ENCODE results near the gene PAFAH1B2. TPM values are rescaled to one million over a fixed set of nuclear protein-coding genes. Genes with fewer than 3 reads are reported as not detected.

PAFAH1B2 gene
- total RNA-seq, 1 donor from 2014 or later, result 400 TPM

DNA sequence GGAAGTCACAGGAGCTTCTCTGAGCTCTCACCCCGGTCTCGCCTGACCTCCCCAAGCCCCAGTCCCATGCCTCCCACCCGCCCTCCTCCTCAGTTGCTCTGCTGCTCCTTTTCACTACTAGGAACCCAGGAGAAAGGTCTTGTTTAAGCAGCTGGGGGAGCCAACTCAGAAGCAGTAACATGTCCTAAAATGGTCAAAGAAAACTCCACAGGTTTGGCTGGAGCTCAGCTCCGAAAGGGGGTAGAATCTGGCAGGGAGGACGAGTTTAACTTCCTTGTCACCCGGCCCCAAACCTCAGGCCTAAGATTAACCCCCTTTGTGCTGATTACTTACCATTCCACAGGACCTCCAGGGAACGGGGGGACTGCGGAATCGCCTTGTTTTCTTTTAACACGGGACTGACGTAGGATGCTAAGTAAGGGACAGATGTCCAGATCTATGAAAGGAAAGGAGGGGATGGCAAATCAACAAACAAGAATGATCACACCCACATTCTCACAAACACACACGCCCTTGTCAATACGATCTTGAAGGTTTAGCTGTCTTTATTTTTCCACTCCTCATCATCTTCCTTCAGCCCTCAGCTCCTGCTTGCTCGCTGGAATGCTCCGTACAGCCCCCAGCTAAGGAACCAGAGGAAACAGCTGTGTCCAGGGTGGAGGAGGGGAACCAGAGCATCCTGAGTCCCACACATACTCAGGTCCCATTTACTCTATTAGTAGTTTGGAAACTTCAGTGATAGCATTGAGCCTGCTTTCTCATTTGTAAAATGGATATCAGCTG lies 74.2 kb downstream of the PAFAH1B2 start:
- FAIRE-seq (no peak), DNase-seq (ENCODE audit: low spot score in 2 of 2) (no peak)

DNA sequence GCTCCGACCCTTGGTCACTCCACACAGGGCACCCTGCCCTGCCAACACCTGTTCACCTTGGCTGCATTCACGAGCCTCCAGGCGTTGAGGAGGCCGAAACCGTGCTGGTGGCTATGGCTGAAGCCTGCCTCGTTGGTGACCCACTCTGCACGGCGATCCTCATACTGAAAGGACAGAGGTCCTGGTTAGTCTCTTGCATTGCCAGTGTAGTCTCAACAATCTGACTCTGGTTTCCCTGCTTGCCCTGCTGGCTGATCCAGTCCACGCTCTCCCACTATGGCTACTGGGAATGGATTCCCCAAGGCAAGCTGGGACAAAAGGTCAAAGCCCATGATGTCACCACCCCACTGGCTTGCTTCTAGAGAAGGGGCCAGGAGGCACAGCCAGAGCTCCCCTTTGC lies 74.9 kb downstream of the PAFAH1B2 start:
- DNase-seq (ENCODE audit: low spot score in 2 of 2) (no peak), FAIRE-seq (no peak)

DNA sequence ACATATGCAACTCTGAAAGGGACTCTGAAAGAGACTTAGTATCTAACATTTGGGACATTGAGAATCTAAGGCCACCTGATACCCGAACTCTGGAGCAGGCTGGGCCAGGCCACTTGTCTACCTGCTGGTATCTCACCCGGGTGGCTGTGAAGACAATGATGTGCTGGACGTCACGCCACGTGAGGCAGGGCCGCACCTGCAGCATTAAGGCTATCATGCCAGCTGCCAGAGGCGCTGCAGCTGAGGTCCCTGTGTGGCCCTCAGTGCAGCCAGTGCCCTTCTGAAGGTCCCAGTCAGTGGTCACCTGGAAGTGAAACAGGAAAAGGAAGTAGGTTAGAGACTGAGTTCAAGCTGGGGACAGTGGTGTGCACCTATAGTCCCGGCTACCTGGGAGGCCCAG lies 75.4 kb downstream of the PAFAH1B2 start:
- no peak for DNase-seq (ENCODE audit: low spot score in 2 of 2)
- no peak for FAIRE-seq

DNA sequence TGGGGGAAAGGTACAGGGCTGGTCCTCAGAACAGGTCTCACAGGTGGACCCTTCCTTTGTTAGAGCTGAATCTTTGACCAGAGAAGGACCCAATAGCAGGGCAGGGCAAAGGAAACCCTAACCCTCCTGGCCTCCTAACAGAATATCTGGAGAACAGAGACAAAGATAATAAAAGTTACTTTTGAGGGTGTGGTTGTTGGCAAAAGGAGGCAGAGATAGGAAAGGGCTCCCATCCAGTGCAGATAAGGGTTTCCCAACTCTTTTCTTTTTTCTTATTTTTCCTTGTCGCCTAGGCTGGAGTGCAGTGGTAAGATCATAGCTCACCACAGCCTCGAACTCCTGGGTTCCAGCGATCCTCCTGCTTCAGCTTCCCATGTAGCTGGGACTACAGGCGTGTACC lies 75.9 kb downstream of the PAFAH1B2 start:
- FAIRE-seq, result no peak
- no peak for DNase-seq (ENCODE audit: low spot score in 2 of 2)

DNA sequence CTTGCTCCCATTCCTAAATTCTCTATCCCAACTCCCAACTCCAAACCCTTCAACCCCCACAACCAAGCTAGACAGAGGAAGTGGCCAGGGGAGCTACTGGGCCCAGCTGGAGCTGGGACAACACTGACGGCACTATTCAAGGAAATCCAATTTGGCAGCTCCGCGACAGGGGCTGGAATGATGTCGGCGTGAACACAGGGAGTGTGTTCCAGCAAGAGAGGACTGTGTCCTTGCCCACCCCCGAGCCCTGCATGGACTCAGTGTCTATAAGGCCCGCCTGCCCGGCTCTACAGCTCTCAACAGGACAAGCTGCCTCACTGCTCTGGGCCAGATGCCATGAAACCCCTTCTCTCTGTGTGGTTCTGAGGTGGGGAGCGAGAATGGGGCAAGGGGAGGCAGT lies 76.5 kb downstream of the PAFAH1B2 start:
- no peak for DNase-seq (ENCODE audit: low spot score in 2 of 2)
- no peak for FAIRE-seq

DNA sequence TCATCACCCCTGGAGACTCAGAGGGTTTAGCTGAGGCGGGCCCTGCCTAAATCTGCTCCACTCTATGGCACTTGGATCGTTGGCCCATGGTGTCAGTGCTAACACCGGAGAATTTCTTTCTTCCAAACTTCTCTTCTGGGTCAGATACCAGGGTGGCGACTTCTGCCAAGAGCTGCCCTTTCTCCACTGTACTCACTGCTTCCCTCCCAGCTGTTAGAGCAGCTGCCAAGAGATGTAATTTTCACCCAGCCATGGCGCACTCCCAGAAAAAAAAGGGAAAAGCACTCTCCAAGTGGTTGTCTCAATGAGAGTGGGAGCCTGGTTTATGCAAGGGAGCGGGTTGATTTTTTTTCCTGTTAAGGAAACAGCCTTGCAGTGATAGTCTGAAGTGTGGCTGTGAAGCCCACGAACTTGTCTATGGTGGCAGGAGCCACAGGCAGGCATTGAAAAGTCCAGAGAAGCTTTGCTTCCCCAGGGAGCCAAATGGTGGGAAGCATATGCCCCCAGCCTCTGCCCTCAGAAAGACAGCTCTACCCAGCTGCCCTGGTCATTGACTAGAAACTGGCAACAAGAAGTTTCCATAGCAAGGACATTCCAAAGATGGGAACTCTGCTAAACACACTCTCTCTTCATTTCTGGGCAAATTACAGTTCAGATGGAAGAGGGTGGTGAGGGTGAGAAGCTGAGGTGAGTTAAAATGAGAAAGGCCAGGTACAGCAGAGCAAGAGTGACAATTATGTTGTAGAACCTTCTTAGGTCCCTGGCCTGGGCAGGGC lies 77.1 kb downstream of the PAFAH1B2 start:
- DNase-seq (ENCODE audit: low spot score in 2 of 2), result no peak
- no peak for FAIRE-seq

DNA sequence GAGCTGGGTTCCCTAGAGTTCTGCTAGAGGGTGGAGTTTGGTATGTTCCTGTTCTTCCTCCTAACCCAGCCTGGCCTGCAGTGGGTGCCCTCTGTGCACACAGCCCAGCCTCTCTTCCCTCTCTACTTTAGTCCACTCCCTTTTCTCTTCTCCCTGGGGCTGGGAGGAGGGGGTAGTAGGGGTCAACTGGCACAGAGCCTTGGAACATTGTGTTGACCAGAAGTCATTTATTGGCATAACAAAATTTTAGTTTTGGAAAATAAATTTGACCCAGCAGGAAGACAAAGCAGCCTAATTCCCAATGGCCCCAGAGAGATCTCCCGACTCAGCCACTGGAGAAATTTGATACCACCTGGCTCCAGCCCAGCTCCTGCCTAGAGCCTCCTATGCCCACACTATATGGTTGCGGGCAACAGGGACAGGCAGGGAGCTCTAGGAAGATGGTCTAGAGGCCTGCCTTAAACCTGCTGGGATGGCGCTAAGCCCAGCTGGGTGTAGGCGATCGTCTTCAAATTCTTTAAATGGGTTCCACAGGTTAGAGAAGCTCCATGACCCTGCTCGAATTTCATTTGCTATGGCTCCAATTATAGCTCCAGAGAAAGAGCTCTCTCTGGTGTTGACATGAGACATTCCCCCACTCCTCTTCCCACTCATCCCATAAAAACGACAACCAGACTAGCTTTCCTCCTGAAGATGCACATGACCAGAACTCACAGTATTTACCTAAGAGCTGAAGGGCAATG lies 77.9 kb downstream of the PAFAH1B2 start:
- DNase-seq (ENCODE audit: low spot score in 2 of 2) (no peak), FAIRE-seq (no peak)

DNA sequence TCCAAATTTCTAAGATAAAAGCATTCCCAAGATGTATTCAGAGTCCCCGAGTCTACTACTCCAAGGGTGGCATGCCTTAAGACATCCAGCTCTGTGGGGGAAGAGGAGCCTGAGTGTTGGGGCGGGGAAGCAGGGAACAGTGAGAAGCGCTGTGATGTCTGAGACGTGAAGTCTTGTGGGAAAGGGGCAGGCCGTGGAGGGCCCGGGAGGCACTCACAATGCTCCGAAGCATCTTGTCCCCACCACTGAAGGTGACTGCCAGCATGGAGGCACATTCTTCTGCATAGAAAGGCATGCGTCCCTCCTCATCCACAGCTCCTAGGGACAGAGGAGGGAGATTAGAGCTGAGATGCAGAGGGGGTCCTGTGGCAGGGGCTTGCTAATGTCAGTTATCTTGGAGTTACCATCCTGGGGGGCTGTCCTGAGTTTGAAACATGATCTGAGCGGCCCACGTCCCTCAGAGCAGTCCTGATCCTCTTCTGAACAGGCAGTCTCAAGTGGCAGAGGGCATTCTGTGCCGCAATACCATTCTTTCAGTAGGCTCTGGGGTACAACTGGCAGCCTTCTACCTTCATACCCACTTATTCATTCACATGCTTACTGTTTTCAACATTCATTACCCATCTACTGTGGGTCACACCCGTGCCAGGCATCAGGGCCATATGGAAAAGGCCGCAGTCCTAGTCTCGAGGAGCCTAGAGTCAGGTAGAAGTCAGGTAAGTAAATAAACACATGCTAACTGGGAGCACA lies 79.1 kb downstream of the PAFAH1B2 start:
- FAIRE-seq (no peak), DNase-seq (ENCODE audit: low spot score in 2 of 2) (no peak)

DNA sequence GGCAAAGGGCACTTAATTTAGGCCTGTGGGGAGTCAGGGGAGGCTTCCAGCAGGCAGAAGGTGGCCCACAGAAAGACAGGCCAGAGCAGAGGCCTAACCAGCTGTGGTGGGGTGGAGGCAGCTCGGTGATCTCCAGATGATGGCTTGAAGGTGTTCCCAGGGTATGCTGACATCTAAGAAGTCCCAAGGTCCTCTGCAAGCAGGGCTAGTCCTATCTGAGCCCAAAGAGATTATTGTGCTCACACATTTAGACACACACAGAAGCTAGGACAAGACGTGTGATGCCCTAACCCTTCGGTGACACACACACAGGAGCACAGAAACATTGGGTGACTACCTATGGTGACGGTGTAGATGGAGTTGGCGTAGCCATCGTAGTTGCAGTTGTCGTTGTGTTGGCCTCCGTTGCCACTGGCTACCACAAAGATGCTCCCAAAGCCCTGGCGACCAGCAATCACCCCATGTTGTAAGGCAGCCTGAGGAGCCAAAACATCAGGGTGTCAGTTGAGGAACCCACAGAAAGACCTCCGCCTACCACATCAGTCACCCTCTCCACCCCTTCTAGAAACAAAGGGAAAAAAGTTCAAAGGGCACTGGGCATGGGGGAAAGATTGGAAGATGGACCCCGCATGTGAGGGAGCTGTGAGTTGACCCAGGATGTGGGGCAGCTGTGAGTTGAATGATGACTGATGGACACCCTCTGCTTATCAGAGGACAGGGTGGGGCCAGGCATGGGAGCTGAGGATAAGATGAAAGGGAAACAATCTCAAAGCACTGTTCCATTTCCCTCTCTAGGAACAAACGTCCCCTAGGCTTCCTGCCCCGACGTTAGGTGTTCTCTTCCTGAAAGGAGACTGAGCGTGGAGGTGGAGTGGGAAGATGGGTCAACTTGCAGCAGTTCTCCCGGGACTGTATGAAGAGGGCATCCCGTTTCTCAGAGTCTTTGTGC lies 79.9 kb downstream of the PAFAH1B2 start:
- FAIRE-seq (no peak), DNase-seq (ENCODE audit: low spot score in 2 of 2) (no peak)

DNA sequence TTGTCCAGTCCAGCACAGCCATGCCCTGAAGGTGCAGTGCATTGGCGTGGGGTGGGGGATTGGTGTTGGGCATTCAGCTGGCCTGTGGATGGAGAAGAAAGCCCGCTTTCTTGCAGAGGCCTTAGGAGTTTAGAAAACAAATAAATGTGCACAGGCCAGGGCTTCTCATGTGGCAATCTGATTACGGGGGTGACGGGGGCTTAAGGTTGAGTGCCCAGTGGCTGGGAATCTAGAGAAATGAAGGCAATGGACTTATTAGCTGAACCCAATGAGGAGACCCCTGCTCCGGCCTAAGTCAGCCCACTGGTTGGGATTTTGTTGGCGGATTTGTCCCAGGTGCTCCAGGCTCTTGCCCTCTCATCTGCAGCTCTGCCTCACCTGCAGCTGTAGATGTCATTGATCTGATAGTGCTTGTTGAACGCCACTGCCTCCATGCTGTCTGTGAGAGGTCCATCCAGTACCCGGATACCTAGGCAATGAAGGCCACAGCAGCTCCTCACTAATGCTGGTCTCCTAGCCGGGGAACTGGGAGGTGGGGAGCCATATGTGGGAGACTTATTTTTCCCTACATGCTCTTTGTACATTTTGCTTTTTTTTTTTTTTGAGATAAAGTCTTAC lies 81.6 kb downstream of the PAFAH1B2 start:
- FAIRE-seq (no peak), DNase-seq (ENCODE audit: low spot score in 2 of 2) (no peak)

Other genes with a start within 250 kb of the PAFAH1B2 start
- gene SIK3, start 45.9 kb upstream of the PAFAH1B2 start, total RNA-seq, result 27.3 TPM
- 9.4 TPM for gene SIDT2, start 34.5 kb downstream of the PAFAH1B2 start, total RNA-seq
- 17.5 TPM for gene TAGLN, start 55.1 kb downstream of the PAFAH1B2 start, total RNA-seq
- gene PCSK7, start 87.8 kb downstream of the PAFAH1B2 start, total RNA-seq, result 20.0 TPM
- 15.1 TPM for gene RNF214, start 88.4 kb downstream of the PAFAH1B2 start, total RNA-seq
- 3.7 TPM for gene BACE1-AS, start 147.1 kb downstream of the PAFAH1B2 start, total RNA-seq
- 21.2 TPM for gene BACE1, start 172.0 kb downstream of the PAFAH1B2 start, total RNA-seq
- 15.1 TPM for gene CEP164, start 183.6 kb downstream of the PAFAH1B2 start, total RNA-seq

Measured in frontal cortex (tissue), 4 donors.